ENCODE results near the gene MSI2.

The MSI2 gene

DNA sequence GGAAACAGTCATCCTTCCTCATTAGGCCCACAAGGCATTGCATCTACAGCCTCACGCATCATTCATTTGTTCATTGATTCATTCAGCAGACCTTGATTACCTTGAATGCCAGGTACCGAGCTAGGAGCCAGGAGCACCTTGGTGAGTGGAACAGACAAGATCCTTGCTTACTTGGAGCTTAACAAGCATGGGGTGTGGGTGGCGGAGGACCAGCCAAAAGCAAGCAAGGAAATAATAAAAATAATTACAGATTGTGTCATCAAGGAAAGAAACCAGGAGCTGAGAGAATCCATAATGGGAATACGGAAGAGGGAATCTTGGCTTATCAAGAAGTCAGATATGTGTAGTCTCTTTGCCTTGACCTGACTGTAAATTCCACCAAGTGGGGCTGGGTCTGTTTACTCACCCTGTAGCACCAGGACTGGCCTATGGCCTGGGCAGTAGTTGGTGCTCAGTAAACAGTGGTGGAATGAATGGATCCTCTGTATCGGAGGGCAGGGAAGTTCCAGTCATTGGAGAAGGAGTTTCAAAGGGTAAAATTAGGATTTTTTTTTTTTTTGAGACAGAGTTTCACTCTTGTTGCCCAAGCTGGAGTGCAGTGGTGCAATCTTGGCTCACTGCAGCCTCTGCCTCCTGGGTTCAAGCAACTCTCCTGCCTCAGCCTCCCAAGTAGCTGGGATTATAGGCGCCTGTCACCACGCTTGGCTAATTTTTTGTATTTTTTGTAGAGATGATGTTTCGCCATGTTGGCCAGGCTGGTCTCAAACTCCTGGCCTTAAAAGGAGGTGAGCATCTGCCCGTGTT lies 157.7 kb downstream of the MSI2 start:
- TF ChIP-seq, protein P1, sequence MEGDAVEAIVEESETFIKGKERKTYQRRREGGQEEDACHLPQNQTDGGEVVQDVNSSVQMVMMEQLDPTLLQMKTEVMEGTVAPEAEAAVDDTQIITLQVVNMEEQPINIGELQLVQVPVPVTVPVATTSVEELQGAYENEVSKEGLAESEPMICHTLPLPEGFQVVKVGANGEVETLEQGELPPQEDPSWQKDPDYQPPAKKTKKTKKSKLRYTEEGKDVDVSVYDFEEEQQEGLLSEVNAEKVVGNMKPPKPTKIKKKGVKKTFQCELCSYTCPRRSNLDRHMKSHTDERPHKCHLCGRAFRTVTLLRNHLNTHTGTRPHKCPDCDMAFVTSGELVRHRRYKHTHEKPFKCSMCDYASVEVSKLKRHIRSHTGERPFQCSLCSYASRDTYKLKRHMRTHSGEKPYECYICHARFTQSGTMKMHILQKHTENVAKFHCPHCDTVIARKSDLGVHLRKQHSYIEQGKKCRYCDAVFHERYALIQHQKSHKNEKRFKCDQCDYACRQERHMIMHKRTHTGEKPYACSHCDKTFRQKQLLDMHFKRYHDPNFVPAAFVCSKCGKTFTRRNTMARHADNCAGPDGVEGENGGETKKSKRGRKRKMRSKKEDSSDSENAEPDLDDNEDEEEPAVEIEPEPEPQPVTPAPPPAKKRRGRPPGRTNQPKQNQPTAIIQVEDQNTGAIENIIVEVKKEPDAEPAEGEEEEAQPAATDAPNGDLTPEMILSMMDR (conservative IDR thresholded peaks at IDR 0.05): no peak
- no peak overlapping the region for H3K27ac ChIP-seq

DNA sequence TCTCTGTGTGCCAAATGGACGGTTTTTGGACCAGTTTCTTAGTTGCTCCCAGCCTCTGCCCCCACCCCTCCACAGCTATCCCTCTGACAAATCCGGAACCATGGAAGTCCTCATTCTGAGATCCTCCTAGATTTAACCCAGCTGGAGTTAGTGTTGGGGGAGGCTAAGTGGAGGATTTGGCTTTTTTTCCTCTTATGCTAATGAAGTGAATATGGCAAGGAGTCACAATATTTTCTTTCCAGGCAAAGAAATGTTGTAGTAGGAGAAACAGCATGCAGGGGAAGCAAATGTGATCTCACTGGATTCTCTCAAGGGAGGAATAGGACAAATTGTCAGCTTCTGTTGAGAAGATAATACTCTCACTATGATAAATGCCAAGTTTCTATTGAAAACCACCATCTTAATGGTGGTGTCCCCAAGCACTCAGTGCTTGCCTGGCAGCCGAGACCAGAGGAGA lies 159.5 kb downstream of the MSI2 start:
- H3K27ac ChIP-seq: no peak overlapping the region
- TF ChIP-seq, protein P1 (conservative IDR thresholded peaks at IDR 0.05): no peak

DNA sequence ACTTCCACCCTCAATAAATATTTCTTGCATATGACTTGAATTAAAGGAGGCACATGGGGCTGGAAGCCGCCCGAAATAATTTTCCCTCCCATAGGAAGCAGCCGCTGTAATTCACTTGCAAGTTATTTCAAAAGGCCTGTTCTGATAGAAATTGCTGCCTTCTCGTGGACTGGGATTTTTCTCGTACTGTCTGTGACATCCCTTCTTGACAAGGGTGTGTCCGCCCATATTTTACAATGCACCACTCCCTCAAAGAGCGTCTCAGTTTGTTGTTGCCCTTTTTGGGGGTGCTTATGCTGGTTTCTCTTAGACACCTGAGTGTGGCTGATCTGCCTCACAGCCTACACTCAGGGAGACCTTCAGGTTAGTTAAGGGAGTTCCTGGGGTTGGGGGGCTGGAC lies 160.0 kb downstream of the MSI2 start:
- no peak overlapping the region for H3K27ac ChIP-seq
- TF ChIP-seq, protein P1 (conservative IDR thresholded peaks at IDR 0.05): no peak

DNA sequence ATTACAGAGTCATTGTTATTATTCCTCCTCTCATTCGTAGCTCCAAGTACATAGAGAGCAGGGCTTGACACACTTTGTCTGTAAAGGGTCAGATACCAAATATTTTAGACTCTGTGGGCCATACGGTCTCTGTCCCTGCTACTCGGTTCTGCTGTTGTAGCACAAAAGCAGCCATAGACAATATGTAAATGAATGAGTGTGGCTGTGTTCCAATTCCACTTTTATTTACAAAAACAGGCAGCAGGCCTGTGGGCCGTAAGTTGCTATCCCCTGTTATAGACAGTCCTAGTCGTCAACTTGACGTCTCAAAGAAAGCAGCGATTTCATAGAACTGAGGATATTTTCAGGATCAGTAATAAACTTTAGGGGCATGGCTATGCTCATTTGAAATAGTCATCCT lies 161.6 kb downstream of the MSI2 start:
- H3K27ac ChIP-seq: no peak overlapping the region
- TF ChIP-seq, protein P1 (conservative IDR thresholded peaks at IDR 0.05): no peak

DNA sequence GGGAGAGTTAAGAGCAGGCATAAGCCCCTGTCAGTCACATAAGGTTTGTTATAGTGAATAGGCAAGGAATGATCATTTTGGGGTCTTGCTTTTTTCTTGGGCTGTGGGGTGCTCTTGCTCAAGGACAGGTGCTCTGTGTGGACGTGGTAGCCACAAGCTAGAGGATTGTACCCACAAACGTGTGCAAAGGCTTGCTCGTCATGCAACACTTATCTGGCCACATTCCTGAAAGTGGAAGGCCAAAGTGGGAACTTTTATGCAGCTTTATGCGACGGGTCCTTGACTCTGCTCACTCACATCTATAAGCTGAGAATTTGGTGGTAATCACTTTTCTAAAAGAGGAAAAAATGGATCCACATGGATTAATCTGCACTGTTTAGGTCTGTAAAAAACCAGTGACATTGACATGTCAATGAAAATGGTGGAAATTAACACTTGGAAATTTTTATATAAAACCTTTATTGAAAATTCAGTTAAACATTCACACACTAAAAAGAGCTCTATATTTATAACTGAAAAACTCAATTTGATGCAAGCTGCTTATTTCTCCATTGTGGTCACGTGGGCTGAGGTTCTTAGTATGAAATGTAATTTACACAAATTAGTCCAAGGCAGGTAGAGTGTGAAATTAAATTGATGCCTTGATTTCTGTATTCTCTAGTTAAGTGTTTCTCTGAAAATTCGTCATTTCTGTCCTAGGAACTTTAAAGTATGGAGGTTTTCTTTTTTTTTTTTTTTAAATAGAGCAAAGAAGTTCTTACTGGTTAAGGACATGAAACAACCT lies 162.3 kb downstream of the MSI2 start:
- TF ChIP-seq, protein P1 (conservative IDR thresholded peaks at IDR 0.05): no peak
- no peak overlapping the region for H3K27ac ChIP-seq

DNA sequence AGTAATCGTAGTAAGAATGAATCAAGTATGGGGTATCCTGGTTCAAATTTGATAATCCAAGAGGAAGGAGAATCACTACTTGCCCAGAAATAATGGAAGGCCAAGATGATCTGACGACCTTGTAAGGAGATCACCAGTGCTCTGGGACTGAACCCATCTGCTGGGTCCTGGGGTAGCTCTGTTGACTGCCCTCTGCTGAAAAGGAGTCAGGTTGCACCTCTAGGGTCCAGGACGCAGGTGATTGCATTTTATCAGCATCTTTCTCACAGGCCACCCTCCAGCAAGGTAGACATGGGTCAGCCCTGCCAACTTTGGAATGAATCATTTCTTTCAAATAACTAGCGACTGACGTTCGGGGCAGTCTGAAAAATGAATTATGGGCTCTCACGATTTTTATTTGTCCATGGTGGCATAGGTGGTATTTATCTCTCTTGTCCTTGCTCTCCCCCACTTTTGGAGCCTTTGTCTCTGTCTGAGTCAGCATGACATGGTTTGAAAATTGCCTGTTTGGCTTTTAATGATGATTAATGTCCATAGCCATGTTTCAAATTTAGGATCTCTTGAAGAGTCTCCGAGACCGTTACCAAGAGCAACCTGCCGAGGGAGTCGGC lies 163.7 kb downstream of the MSI2 start:
- H3K27ac ChIP-seq: no peak overlapping the region
- TF ChIP-seq, protein P1 (conservative IDR thresholded peaks at IDR 0.05): no peak

Measured in VCaP (cell line).